OCI-LY3 (cell line): ENCODE data around the gene EFNA5.

Experiments
- H2AFZ ChIP-seq: fragments of 200-600, 300-600 bp; shearing (Covaris generic); 2 replicates; pipeline ENCODE4 v1.6.0; 2014; ENCODE audit warnings: antibody characterized with exemption, low read depth, low read length
- H3K27ac ChIP-seq: fragments of 200-600, 300-600 bp; sonication (generic); 2 replicates; pipeline ENCODE4 v1.5.1; 2014; ENCODE audit warnings: mild to moderate bottlenecking, low read length, moderate library complexity, mixed read lengths
- H3K27me3 ChIP-seq: fragments of 200-600, 300-600 bp; sonication (generic); 2 replicates; pipeline ENCODE4 v1.6.1; 2014; ENCODE audit warnings: low read depth, low read length, mixed read lengths
- H3K36me3 ChIP-seq: fragments of 200-600, 300-600 bp; sonication (generic); replicated peaks from 2 replicates; pipeline ENCODE3; 2014; ENCODE audit warnings: low read depth, low read length, mixed read lengths
- H3K4me1 ChIP-seq: fragments of 300-600, 200-600 bp; sonication (generic); 2 replicates; pipeline ENCODE4 v1.6.1; 2014; ENCODE audit warnings: low read length, mixed read lengths
- H3K4me2 ChIP-seq: fragments of 200-600, 300-600 bp; sonication (generic); 2 replicates; pipeline ENCODE4 v1.6.1; 2014; ENCODE audit warnings: low read length, mixed read lengths
- H3K4me3 ChIP-seq: fragments of 300-600, 200-600 bp; sonication (generic); 2 replicates; pipeline ENCODE4 v1.5.1; 2014; ENCODE audit warnings: antibody characterized with exemption, mild to moderate bottlenecking, low read length, moderate library complexity
- H3K79me2 ChIP-seq: fragments of 300-600, 200-600 bp; shearing (Covaris generic); 2 replicates; pipeline ENCODE4 v1.6.1; 2014; ENCODE audit warnings: mild to moderate bottlenecking, low read length, mixed read lengths
- H3K9ac ChIP-seq: fragments of 300-600, 200-600 bp; shearing (Covaris generic); 2 replicates; pipeline ENCODE4 v1.6.0; 2014; ENCODE audit warnings: mild to moderate bottlenecking, low read length, moderate library complexity
- H3K9me3 ChIP-seq: fragments of 200-600, 300-600 bp; shearing (Covaris generic); 2 replicates; pipeline ENCODE4 v1.6.1; 2014; ENCODE audit warnings: low read length, mixed read lengths; ENCODE audit not compliant: insufficient read depth
- H4K20me1 ChIP-seq: fragments of 200-600, 300-600 bp; sonication (generic); 2 replicates; pipeline ENCODE4 v1.6.1; 2016; ENCODE audit warnings: low read length, mixed read lengths; ENCODE audit not compliant: insufficient read depth
- EZH2phosphoT487 ChIP-seq: fragments of 200-600 bp; shearing (Covaris generic); IDR thresholded peaks from 2 replicates; pipeline ENCODE4 v1.6.1; 2018; ENCODE audit warnings: antibody characterized with exemption, mixed run types, low read depth
- TF ChIP-seq, protein P1 (sequence below): fragments of 200-600, 300-600 bp; sonication (generic); IDR thresholded peaks from 2 replicates; pipeline ENCODE4 v1.5.1; 2014; ENCODE audit warnings: antibody characterized with exemption, low read length, low read depth

The EFNA5 gene

DNA sequence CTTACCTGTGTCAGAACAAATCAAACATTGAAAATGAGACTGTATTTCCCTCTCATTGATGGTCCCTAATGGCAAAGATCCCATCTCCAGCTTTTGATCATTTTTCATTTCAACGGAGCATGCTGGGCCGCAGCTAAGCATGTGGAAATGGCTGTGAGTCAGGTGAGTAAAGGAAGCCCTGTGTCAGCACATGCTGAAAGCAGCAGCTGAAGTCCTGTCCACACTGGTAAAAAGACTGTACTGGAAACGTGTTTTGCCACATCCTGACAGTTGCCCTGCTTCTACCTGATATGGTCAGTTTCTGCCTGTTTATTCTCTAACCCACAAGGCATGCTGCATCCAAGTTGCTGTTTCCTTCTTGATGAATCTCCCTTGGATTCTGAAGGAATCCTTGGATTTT lies 330.1 kb downstream of the EFNA5 start:
- no peak overlapping the region for H2AFZ ChIP-seq
- H3K4me2 ChIP-seq = no peak overlapping the region
- TF ChIP-seq, protein P1, sequence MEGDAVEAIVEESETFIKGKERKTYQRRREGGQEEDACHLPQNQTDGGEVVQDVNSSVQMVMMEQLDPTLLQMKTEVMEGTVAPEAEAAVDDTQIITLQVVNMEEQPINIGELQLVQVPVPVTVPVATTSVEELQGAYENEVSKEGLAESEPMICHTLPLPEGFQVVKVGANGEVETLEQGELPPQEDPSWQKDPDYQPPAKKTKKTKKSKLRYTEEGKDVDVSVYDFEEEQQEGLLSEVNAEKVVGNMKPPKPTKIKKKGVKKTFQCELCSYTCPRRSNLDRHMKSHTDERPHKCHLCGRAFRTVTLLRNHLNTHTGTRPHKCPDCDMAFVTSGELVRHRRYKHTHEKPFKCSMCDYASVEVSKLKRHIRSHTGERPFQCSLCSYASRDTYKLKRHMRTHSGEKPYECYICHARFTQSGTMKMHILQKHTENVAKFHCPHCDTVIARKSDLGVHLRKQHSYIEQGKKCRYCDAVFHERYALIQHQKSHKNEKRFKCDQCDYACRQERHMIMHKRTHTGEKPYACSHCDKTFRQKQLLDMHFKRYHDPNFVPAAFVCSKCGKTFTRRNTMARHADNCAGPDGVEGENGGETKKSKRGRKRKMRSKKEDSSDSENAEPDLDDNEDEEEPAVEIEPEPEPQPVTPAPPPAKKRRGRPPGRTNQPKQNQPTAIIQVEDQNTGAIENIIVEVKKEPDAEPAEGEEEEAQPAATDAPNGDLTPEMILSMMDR = no peak
- TF ChIP-seq EZH2phosphoT487 = no peak
- no peak overlapping the region for H3K27ac ChIP-seq
- H3K9ac ChIP-seq = no peak overlapping the region
- H3K27me3 ChIP-seq = no peaks in the 10 kb centered on the region
- no peaks in the 10 kb centered on the region for H3K36me3 ChIP-seq
- peaks cover 5% of the 10 kb centered on the region; the same call in 1 of the 2 replicates for H3K9me3 ChIP-seq
- no peaks in the 10 kb centered on the region for H3K79me2 ChIP-seq
- no peaks in the 10 kb centered on the region for H3K4me1 ChIP-seq
- no peak overlapping the region for H3K4me3 ChIP-seq
- no peaks in the 10 kb centered on the region for H4K20me1 ChIP-seq

DNA sequence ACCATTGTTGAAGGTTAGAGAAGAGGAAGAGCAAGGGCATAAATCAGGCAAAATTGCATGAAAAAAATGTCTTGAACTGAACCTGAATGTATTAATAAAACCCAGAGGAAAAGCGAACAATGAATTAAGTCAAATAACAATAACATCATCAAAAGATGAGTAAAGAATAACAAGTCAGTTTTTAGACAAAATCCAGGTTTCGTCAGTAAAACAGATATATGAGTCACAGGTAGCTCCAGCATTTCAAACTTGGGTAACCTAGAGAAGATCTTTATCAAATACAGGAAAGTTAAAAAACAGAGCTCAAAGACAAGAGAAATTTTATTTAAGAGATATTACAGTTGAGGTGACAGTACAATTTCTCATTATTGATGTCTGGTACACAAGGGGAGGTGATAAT lies 332.4 kb downstream of the EFNA5 start:
- Histone ChIP-seq H3K36me3 (no peaks in the 10 kb centered on the region), H4K20me1 (no peaks in the 10 kb centered on the region), H3K27ac (no peak overlapping the region), H3K9me3 (no peaks in the 10 kb centered on the region), H3K79me2 (no peaks in the 10 kb centered on the region), H3K27me3 (no peaks in the 10 kb centered on the region), H3K4me2 (no peak overlapping the region), H3K4me1 (no peaks in the 10 kb centered on the region), H3K9ac (no peak overlapping the region), H2AFZ (no peak overlapping the region), H3K4me3 (no peak overlapping the region)
- TF ChIP-seq EZH2phosphoT487 = no peak
- TF ChIP-seq, protein P1 = no peak

DNA sequence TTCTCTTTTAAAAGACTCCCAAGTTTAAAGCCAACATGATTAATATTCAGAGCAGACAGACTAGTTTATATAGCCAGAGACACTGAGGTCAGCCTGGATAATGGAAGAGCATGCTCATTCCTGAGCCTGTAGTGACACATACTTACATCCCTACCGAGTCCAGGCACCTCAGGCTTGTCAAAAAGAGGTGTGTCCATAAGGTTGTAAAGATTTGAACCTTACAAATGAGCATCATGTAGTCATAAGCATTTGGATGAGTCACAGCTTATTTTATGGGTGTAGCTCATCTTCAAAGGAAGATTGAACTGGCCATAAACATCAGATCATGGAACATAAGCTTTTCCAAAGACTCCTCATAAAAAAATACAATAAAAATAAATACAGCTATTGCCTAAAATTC lies 333.5 kb downstream of the EFNA5 start:
- Histone ChIP-seq H3K36me3 (no peaks in the 10 kb centered on the region), H3K4me2 (no peak overlapping the region), H4K20me1 (no peaks in the 10 kb centered on the region), H2AFZ (no peak overlapping the region), H3K79me2 (no peaks in the 10 kb centered on the region), H3K4me1 (no peaks in the 10 kb centered on the region), H3K27ac (no peak overlapping the region), H3K9me3 (no peaks in the 10 kb centered on the region), H3K27me3 (no peaks in the 10 kb centered on the region), H3K4me3 (no peak overlapping the region), H3K9ac (no peak overlapping the region)
- no peak for TF ChIP-seq EZH2phosphoT487
- TF ChIP-seq, protein P1 = no peak

DNA sequence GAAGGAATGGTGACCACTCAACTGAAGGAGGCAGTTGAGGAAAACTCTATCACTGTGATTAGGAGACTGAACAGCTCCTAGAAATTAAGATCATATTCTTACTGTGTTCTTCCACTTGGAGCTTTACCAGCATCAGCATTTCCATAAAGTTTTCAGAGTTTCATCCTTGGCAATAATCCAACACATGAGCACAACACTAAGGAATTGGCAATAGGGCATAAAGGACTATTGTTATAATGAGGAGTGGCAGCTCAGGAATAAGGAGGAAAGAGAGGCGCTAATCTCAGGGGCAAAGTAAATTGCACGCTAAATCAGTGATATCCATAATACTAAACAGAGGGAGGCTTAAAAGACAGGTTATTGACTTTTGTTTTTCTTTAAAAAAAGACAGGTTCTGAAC lies 338.9 kb downstream of the EFNA5 start:
- no peak overlapping the region for H3K4me2 ChIP-seq
- H3K36me3 ChIP-seq = no peaks in the 10 kb centered on the region
- TF ChIP-seq, protein P1 = no peak
- no peak for TF ChIP-seq EZH2phosphoT487
- no peaks in the 10 kb centered on the region for H3K9me3 ChIP-seq
- H4K20me1 ChIP-seq = no peaks in the 10 kb centered on the region
- H3K4me1 ChIP-seq = no peaks in the 10 kb centered on the region
- no peak overlapping the region for H3K4me3 ChIP-seq
- no peaks in the 10 kb centered on the region for H3K79me2 ChIP-seq
- no peak overlapping the region for H2AFZ ChIP-seq
- H3K27ac ChIP-seq = no peak overlapping the region
- H3K27me3 ChIP-seq = no peaks in the 10 kb centered on the region
- no peak overlapping the region for H3K9ac ChIP-seq
